HG03520 (cell line): ENCODE data around the gene THSD8.
"Not testable (repeated sequence)": the region's sequence is repeated elsewhere in the genome, so short reads cannot be mapped to it uniquely, and the experiment has no call there.

Experiments used
- ATAC-seq: cut with Tn5 transposase; IDR thresholded peaks from one replicate; pipeline ENCODE4 v1.9.1; 2021; ENCODE audit warnings: mild to moderate bottlenecking, moderate library complexity; ENCODE audit not compliant: unreplicated experiment

The THSD8 gene

DNA sequence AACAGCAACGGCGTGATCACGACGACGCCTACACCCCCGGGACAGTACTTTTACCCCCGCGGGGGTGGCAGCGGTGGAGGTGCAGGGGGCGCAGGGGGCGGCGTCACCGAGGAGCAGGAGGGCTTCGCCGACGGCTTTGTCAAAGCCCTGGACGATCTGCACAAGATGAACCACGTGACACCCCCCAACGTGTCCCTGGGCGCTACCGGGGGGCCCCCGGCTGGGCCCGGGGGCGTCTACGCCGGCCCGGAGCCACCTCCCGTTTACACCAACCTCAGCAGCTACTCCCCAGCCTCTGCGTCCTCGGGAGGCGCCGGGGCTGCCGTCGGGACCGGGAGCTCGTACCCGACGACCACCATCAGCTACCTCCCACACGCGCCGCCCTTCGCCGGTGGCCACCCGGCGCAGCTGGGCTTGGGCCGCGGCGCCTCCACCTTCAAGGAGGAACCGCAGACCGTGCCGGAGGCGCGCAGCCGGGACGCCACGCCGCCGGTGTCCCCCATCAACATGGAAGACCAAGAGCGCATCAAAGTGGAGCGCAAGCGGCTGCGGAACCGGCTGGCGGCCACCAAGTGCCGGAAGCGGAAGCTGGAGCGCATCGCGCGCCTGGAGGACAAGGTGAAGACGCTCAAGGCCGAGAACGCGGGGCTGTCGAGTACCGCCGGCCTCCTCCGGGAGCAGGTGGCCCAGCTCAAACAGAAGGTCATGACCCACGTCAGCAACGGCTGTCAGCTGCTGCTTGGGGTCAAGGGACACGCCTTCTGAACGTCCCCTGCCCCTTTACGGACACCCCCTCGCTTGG, 9.6 kb upstream of the THSD8 start:
- no peak for ATAC-seq

DNA sequence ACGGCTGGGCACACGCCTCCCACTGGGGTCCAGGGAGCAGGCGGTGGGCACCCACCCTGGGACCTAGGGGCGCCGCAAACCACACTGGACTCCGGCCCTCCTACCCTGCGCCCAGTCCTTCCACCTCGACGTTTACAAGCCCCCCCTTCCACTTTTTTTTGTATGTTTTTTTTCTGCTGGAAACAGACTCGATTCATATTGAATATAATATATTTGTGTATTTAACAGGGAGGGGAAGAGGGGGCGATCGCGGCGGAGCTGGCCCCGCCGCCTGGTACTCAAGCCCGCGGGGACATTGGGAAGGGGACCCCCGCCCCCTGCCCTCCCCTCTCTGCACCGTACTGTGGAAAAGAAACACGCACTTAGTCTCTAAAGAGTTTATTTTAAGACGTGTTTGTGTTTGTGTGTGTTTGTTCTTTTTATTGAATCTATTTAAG, 9.0 kb upstream of the THSD8 start:
- no peak for ATAC-seq

DNA sequence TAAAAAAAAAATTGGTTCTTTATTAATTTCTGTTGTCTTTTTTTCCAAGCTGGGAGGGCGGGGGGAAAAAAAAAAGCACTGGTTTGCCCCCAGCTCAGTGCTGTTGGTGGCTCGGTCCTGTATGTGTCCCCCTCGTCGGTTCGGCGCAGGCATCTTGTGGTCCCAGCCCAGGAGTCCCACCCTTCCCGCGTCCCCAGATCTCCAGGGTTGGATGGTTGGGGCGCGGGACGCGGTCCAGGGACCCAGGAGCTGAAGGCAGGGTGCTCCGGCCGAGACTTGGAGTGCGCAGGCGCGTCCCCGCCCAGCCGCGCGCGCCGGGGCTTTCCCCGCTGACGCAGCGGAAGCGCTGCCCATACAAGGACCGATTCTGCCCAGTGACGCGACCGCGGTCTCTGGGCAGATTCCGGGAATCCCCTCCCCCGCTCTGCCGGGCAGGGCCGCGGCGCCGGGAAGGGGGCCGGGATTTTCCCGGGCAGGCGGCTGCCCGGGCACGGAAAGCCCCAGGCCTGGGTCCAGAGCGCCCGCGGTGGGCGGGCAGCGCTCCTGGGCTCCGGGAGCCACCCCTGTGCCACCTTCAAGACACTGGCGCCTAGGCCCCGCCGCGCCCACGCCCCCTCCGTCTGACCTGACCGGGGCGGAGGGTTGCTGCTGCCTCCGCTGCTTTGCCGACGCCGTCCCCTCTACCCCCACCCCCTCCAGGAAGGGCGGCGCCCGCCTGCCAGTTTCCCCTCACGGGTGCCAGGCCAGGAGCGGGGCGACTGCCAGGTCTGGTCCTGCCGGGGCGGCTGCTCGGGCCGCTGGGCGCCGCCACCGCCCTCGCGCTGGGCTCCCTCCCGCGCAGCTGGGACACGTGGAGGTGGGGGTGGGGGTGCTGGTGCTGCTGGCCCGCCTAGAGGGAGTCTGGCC, 8.3 kb upstream of the THSD8 start:
- peak; percentile 17 for ATAC-seq

DNA sequence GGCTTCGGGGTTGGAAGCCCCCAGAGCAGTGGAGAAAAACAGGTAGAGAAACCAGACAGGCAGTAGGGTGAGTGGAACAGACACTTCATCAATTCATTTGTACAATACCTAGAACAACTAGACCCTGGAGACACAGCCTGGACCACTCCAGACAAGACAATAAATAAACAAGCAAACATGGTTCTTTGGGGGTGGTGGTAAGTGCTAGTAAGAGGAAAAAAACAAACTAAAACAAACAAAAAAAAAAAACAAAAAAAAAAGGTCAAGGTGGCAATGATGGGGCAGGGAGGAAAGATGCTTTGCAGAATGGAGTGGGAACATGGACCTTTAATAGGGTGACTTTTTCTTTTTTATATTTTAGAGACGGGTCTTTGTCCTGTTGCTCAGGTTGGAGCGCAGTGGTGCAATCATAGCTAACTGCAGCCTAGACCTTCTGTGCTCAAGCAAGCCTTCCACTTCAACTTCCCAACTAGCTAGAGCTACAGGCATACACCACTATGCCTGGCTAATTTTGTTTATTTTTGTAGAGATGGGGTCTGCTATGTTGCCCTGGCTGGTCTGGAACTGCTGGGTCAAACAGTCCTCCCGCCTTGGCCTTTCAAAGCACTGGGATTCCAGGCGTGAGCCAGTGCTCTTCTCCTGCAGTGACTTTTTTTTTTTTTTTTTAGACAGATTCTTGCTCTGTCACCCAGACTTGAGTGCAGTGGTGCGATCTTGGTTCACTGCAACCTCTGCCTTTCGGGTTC, 7.5 kb upstream of the THSD8 start:
- no peak for ATAC-seq

DNA sequence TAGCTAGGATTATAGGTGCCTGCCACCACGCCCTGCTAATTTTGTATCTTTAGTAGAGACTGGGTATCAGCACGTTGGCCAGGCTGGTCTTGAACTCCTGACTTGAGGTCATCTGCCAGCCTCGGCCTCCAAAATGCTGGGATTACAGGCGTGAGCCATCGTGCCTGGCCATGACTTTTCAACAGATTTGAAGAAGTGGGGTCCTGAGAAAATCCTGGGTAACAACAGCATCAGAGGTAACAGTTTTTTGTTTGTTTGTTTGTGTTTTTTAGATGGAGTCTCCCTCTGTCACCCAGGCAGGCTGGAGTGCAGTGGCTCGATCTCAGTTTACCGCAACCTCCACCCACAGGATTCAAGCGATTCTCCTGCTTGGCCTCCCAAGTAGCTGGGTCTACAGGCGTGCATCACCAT, 6.9 kb upstream of the THSD8 start:
- ATAC-seq = no peak

DNA sequence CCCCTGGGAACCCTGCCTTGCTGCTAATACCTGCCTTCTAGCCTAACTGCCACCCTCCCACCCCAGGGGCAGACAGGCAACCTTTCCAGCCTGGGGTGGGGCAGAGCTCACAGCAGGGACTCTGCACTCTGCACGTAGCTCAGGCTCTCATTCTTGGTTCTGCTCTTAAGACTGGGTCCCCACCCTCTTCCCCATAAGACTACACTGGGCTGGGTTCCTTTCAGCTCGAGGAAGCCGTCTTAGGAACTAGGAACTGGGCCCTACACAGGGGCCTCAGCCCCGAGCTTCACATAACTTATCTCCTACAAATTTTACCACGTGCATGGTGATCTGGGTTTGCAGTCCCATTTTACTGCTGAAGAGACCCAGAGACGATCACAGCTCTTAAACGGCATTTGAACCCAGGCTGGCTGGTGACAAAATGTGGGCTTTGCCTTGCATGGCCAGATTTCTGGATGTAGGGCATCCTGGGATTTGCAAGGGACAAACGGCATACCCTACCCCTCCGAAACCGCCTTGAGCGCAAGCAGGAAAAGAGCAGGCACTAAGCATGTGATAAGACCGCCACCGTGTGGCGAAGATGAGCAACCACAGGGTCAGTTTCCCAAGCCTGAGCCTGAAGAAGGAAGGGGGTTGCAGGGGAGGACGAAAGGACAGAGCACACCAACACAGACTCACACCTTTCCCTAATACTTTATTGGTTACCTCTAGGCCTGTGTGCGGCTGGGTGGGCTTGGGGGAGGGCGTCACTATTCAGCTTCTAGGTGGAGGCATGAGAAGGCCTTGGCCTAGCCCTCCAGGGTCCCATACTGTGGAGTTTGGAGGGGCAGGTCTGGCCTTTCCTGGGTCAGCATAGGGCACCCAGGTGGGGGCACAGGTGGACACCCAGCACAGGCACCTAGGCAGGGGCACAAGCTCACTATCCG, 5.5 kb upstream of the THSD8 start:
- no peak for ATAC-seq

DNA sequence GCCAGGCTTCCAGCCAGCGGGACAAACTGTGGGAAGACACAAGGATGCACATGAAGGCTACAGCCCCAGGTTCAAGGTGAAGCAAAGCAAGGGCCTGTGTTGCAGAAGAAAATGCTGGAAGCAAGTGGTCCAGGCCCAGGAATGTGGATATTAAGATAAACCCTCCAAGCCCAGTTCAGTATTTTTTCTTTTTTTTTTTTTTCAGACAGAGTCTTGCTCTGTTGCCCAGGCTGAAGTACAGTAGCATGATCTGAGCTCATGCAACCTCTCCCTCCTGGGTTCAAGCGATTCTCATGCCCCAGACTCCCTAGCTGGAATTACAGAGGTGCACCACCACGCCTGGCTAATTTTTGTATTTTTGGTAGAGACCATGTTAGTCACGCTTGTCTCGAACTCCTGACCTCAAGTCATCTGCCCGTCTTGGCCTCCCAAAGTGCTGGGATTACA, 4.7 kb upstream of the THSD8 start:
- ATAC-seq = no peak

DNA sequence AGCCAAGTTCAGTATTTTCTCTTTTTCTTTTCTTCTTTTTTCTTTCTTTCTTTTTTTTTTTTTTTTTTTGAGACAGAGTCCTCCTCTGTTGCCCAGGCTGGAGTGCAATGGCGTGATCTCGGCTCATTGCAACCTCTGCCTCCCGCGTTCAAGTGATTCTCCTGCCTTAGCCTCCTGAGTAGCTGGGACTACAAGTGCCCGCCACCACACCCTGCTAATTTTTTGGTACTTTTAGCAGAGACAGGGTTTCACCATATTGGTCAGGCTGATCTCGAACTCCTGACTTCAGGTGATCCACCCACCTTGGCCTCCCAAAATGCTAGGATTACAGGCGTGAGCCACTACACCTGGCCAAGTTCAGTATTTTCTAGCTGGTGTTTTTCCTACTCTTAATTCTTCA, 4.3 kb upstream of the THSD8 start:
- ATAC-seq = not testable (repeated sequence)

DNA sequence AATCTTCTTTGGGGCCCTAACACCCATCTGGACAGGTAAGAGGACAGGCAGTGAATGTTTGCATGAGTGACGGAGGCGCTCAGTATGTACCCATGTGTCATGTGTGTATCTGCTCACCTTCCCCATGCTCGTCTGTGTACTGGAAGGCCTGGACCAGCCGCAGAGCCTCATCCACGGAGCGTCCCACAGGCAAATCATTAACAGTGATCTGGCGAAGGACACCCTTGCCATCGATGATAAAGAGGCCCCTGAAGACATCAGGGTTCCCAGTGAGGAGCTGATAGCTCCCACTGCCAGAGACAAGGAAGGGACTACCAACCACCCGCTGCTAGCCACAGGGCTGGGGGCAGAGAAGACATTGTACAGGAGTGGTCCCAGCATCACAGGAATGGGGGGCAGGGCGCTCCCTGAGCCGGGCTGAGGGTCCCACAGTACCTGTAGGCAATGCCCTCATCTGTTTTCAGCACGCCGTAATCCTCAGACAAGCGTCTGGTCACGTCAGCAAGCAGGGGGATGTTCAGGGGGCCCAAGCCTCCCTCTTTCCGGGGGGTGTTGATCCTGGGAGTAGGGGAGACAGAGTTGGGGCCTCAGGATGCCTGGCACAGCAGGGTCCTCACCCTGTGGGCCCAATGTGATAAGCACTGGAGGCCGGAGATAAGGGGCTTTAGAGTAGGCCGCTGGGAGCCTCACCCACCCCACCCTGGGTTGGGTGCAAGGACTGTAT, 2.0 kb upstream of the THSD8 start:
- ATAC-seq = no peak

DNA sequence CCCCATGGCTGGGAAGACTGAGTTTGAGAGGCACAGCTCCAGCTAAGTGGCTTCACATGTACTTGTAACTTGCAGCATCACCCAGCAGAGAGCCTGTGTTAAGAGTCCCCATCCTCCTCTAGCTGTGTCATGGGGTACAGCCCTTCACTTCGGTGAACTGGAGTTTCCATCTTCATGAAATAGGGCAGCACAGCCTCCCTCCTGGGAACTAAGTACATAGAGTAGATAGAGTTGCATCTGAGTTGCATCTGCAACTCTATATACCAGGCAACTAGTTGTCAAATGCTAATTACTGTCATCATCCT, 1.5 kb upstream of the THSD8 start:
- no peak for ATAC-seq

DNA sequence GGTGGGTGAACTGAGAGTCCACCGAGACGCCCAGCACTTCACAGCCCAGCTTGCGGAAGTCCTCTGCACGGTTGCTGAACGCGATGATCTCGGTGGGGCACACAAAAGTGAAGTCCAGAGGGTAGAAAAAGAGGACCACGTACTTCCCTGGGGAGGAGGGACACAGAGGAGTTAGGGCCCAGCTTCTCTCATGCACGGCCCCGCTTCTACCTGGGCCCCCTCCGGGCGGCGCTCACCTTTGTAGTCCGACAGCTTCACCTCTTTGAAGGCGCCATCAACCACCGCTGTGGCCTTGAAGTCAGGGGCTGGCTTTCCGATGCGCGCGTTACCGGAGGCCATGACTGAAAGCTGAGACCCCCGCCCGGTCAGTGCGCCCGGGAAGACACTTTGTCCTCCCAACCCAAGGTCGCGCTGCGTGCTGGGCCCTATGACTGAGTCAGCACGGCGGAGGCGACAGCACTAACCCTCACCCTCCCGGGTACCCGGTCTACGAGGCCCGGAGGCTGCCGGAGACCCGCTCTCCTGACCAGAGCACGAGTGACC, 875 bp upstream of the THSD8 start:
- no peak for ATAC-seq

DNA sequence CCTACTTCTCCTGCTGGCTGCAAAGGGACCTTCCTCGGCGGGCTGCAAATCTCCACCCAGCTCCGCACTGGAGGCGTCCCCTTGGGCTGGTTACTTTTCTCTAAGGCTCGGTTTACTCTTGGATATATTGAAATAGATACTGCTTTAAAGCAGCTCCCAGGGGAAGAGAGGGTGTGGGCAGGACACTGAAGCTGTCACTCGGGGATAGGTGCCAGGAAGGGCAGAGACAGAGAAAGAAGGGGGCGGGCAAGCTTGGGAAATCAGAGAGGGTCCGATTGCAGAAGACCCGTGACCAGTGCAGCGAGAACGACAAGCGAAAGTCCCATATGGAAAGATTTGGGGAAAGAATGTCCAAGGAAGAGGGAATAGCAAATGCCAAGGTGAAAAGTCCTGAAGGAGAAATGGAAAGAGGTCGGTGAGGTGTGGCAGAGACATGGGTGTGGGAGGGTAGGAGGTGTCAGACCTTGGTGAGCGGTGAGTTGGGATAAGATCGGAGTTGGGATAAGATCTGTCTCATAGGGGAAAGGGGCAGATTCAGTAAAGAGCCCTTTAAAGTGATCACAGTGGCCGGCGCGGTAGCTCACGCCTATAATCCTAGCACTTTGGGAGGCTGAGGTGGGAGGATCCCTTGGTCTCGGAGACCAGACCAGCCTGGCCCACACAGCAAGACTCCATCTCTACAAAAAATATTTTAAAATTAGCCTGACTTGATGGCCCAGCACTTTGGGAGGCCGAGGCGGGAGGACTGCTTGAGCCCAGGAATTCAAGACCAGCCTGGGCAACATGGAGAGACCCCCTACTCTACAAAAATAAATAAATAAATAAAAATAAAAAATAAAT, 618 bp downstream of the THSD8 start:
- no peak for ATAC-seq

DNA sequence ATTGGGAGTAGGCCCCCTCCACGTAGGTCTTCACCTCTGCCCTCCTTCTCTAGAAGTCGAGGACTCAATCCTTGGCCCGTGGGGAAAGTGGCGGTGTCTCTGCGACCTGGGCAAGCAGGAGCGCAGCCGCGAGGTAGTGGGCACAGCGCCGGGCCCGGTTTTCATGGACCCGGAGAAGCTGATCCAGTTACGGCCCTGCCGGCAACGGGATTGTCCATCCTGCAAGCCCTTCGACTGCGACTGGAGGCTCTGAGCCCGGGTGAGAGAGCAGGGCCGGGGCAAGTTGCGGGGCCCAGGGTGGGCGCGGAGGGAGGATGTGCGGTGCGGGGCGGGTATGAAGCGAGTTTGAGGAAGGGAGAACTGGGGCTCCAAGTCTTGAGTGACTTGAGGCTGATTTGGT, 2.2 kb downstream of the THSD8 start:
- ATAC-seq = no peak

DNA sequence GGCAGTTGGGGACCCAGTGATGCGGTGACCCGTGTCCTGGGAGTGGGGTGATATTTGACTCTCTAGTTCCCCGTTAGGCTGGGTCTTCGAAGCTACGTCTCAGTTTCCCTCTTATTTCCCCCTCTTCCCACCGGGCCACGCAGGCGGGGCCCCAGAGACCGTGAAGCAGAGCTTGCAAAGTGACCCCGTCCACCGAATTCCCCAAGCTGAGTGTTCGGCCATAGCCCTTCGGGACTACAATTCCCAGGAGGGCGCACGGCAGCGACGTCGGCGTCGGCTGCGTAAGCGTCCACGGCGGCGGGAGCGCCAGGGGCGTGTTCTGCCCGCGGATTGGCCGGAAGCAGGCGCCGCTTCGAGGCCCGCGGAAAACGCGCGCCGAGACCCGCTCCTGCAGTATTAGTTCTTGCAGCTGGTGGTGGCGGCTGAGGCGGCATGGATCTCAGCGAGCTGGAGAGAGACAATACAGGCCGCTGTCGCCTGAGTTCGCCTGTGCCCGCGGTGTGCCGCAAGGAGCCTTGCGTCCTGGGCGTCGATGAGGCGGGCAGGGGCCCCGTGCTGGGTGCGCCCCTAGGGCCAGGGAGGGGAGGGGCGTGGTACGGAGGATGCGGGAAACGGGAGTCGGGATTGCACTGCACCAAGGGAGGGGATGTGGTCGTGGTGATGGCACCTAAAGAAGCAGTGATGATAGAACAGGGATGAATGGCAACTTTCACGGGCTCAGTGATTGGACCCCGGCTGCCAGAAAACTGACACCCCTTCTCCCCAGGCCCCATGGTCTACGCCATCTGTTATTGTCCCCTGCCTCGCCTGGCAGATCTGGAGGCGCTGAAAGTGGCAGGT, 4.6 kb downstream of the THSD8 start, which contains the start of gene RNASEH2A:
RNASEH2A (plus strand) TSS at position 343 of the 840 bp plus-strand sequence; CDS start at position 433, 90 bp downstream.
- ATAC-seq = peak; percentile 79

DNA sequence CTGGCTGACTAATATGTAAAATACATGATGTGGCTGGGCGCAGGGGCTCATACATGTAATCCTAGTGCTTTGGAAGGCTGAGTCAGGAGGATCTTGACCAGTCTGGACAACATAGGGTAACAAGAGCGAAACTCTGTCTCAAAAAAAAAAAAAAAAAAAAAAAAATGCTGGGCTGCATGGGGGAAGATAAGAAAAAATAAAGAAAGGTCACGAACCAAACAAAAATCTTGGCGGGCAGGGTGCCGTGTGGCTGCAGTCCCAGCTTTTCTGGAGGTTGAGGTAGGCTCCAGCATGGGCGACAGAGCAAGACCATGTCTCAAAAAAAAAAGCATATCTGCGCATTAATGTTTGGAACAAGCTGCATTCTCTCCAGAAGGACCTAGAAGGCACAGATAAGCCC, 13.2 kb downstream of the THSD8 start:
- ATAC-seq = no peak

DNA sequence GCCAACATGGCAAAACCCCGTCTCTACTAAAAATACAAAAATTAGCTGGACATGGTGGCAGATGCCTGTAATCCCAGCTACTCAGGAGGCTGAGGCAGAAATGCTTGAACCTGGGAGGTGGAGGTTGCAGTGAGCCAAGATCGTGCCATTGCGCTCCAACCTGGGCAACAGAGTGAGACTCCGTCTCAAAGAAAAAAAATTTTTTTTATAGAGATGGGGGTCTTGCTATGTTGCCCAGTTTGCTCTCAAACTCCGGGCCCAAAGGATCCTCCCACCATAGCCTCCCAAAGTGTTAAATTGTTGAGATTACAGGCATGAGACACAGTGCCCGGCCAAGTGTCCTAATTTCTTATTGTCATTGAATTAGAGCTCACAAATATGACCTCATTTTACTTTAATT, 15.3 kb downstream of the THSD8 start:
- ATAC-seq = not testable (repeated sequence)

DNA sequence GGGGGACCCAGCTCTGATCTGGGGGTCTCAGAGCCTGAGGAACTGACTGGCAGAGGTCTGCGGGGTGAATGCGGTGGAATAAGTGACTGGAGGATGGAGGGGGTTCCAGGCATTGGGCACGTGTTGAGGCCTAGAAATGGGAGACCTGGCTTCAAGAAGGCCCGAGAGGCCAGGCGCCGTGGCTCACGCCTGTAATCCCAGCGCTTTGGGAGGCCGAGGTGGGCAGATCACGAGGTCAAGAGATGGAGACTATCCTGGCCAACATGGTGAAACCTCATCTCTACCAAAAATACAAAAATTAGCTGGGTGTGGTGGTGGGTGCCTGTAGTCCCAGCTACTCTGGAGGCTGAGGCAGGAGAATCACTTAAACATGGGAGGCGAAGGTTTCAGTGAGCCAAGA, 15.9 kb downstream of the THSD8 start:
- not testable (repeated sequence) for ATAC-seq
